GM23338 (cell line): ENCODE results near the gene CYB5A. TPM values are rescaled to one million over a fixed set of nuclear protein-coding genes. Genes with fewer than 3 reads are reported as not detected.

Source experiments
- ATAC-seq: fragments of 200-7000 bp; cut with Tn5 transposase; 3 replicates; pipeline ENCODE4 v1.9.1; 2020
- DNase-seq: peaks from one replicate; pipeline ENCODE4 v3.0.0-alpha.2; 2015; ENCODE audit warnings: low spot score
- H2AFZ ChIP-seq: fragments of 200-600 bp; sonication (generic); 2 replicates; pipeline ENCODE4 v1.8.0; 2016; ENCODE audit warnings: antibody characterized with exemption, mild to moderate bottlenecking, moderate library complexity
- H3F3A ChIP-seq: fragments of 200-600 bp; sonication (generic); replicated peaks from 2 replicates; pipeline ENCODE4 v1.8.0; 2017; ENCODE audit warnings: antibody characterized with exemption, mixed run types, low read depth
- H3K27ac ChIP-seq: fragments of 200-600 bp; sonication (generic); 2 replicates; pipeline ENCODE4 v1.6.1; 2016; ENCODE audit warnings: low read depth
- H3K27me3 ChIP-seq: fragments of 200-600 bp; sonication (generic); 2 replicates; pipeline ENCODE4 v1.8.0; 2016; ENCODE audit warnings: mild to moderate bottlenecking, mixed run types, moderate library complexity; ENCODE audit not compliant: insufficient read depth
- H3K36me3 ChIP-seq: fragments of 200-600 bp; sonication (generic); 2 replicates; pipeline ENCODE4 v1.8.0; 2016; ENCODE audit warnings: mild to moderate bottlenecking; ENCODE audit not compliant: insufficient read depth
- H3K4me1 ChIP-seq: fragments of 200-600 bp; sonication (generic); 2 replicates; pipeline ENCODE4 v1.8.0; 2016; ENCODE audit warnings: mild to moderate bottlenecking, moderate library complexity; ENCODE audit not compliant: insufficient read depth
- H3K4me2 ChIP-seq: fragments of 200-600 bp; sonication (generic); 2 replicates; pipeline ENCODE4 v1.7.1; 2017; ENCODE audit warnings: mixed run types
- H3K4me3 ChIP-seq: fragments of 200-600 bp; sonication (generic); 2 replicates; pipeline ENCODE4 v1.6.1; 2016; ENCODE audit warnings: mixed run types
- H3K79me2 ChIP-seq: fragments of 200-600 bp; sonication (generic); replicated peaks from 2 replicates; pipeline ENCODE4 v1.8.0; 2017; ENCODE audit warnings: mild to moderate bottlenecking; ENCODE audit not compliant: insufficient read depth
- H3K9me2 ChIP-seq: fragments of 200-600 bp; sonication (generic); 2 replicates; pipeline ENCODE4 v1.8.0; 2017; ENCODE audit not compliant: insufficient read depth
- H4K20me1 ChIP-seq: fragments of 200-600 bp; sonication (generic); replicated peaks from 2 replicates; pipeline ENCODE4 v1.8.0; 2017; ENCODE audit warnings: mild to moderate bottlenecking; ENCODE audit not compliant: insufficient read depth
- H3K27ac Mint-ChIP-seq: 2 replicates; pipeline ENCODE4 v1.8.0; 2020; ENCODE audit warnings: inconsistent platforms, mild to moderate bottlenecking, moderate library complexity, mixed read lengths
- H3K27me3 Mint-ChIP-seq: 3 replicates; pipeline ENCODE4 v1.8.0; 2022; ENCODE audit warnings: low read depth, mild to moderate bottlenecking, moderate library complexity, mixed read lengths, inconsistent platforms; ENCODE audit not compliant: insufficient read depth, poor library complexity
- H3K36me3 Mint-ChIP-seq: 3 replicates; pipeline ENCODE4 v1.8.0; 2021; ENCODE audit warnings: low read depth, mild to moderate bottlenecking, inconsistent platforms, moderate library complexity, mixed read lengths
- H3K4me1 Mint-ChIP-seq: 3 replicates; pipeline ENCODE4 v1.8.0; 2020; ENCODE audit warnings: mild to moderate bottlenecking, inconsistent platforms, mixed read lengths
- H3K4me3 Mint-ChIP-seq: 3 replicates; pipeline ENCODE4 v1.8.0; 2021; ENCODE audit warnings: moderate library complexity, mild to moderate bottlenecking, inconsistent platforms, mixed read lengths
- H3K9me3 Mint-ChIP-seq: 3 replicates; pipeline ENCODE4 v1.8.0; 2020; ENCODE audit warnings: moderate library complexity, mild to moderate bottlenecking, inconsistent platforms, mixed read lengths
- ETS1 ChIP-seq: IDR thresholded peaks from 2 replicates; pipeline ENCODE4 v1.6.1; 2016; ENCODE audit warnings: antibody characterized with exemption
- polyA plus RNA-seq: library from polyadenylated mRNA; unstranded; fragments of >200 nt; fragmentation: Nextera tagmentation; extraction: Ambion mirVana; gene quantifications from 2 replicates; pipeline ENCODE4 v1.2.1, GENCODE V29; 2016
- total RNA-seq: library from RNA; depleted of rRNA; stranded (reverse); fragments of >200 nt; shearing (Covaris generic); gene quantifications from 2 replicates; pipeline ENCODE4 v1.2.3, GENCODE V29; 2014
- TF ChIP-seq, protein P1 (sequence below): fragments of 250-450 bp; sonication (Bioruptor Pico); IDR thresholded peaks from 2 replicates; pipeline ENCODE4 v1.5.0; 2020; ENCODE audit warnings: mild to moderate bottlenecking, moderate library complexity
- TF ChIP-seq, protein P2 (sequence below), 2 experiments: fragments of 200-600 bp in 1 of 2; sonication (generic) in 1 of 2; conservative IDR thresholded peaks; 2 replicates each; pipeline versions ENCODE4 v1.5.1 to v1.6.1; 2016 to 2017; ENCODE audit warnings: antibody characterized with exemption in 2 of 2, low read depth in 2 of 2, mild to moderate bottlenecking in 2 of 2, moderate library complexity in 1 of 2

The CYB5A gene
- total and polyA plus RNA-seq, 2 experiments from 2014 or later, result 136 to 283 TPM

- TF ChIP-seq, protein P1, sequence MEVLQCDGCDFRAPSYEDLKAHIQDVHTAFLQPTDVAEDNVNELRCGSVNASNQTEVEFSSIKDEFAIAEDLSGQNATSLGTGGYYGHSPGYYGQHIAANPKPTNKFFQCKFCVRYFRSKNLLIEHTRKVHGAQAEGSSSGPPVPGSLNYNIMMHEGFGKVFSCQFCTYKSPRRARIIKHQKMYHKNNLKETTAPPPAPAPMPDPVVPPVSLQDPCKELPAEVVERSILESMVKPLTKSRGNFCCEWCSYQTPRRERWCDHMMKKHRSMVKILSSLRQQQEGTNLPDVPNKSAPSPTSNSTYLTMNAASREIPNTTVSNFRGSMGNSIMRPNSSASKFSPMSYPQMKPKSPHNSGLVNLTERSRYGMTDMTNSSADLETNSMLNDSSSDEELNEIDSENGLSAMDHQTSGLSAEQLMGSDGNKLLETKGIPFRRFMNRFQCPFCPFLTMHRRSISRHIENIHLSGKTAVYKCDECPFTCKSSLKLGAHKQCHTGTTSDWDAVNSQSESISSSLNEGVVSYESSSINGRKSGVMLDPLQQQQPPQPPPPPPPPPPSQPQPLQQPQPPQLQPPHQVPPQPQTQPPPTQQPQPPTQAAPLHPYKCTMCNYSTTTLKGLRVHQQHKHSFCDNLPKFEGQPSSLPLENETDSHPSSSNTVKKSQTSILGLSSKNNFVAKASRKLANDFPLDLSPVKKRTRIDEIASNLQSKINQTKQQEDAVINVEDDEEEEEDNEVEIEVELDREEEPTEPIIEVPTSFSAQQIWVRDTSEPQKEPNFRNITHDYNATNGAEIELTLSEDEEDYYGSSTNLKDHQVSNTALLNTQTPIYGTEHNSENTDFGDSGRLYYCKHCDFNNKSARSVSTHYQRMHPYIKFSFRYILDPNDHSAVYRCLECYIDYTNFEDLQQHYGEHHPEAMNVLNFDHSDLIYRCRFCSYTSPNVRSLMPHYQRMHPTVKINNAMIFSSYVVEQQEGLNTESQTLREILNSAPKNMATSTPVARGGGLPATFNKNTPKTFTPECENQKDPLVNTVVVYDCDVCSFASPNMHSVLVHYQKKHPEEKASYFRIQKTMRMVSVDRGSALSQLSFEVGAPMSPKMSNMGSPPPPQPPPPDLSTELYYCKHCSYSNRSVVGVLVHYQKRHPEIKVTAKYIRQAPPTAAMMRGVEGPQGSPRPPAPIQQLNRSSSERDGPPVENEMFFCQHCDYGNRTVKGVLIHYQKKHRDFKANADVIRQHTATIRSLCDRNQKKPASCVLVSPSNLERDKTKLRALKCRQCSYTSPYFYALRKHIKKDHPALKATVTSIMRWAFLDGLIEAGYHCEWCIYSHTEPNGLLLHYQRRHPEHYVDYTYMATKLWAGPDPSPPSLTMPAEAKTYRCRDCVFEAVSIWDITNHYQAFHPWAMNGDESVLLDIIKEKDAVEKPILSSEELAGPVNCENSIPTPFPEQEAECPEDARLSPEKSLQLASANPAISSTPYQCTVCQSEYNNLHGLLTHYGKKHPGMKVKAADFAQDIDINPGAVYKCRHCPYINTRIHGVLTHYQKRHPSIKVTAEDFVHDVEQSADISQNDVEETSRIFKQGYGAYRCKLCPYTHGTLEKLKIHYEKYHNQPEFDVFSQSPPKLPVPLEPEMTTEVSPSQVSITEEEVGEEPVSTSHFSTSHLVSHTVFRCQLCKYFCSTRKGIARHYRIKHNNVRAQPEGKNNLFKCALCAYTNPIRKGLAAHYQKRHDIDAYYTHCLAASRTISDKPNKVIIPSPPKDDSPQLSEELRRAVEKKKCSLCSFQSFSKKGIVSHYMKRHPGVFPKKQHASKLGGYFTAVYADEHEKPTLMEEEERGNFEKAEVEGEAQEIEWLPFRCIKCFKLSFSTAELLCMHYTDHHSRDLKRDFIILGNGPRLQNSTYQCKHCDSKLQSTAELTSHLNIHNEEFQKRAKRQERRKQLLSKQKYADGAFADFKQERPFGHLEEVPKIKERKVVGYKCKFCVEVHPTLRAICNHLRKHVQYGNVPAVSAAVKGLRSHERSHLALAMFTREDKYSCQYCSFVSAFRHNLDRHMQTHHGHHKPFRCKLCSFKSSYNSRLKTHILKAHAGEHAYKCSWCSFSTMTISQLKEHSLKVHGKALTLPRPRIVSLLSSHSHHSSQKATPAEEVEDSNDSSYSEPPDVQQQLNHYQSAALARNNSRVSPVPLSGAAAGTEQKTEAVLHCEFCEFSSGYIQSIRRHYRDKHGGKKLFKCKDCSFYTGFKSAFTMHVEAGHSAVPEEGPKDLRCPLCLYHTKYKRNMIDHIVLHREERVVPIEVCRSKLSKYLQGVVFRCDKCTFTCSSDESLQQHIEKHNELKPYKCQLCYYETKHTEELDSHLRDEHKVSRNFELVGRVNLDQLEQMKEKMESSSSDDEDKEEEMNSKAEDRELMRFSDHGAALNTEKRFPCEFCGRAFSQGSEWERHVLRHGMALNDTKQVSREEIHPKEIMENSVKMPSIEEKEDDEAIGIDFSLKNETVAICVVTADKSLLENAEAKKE (CRISPR knock-in tag), result no peak
These were observed 8.0 kb upstream of the CYB5A start (continued) for GRCh38 chr18:74299746-74300145.

DNA sequence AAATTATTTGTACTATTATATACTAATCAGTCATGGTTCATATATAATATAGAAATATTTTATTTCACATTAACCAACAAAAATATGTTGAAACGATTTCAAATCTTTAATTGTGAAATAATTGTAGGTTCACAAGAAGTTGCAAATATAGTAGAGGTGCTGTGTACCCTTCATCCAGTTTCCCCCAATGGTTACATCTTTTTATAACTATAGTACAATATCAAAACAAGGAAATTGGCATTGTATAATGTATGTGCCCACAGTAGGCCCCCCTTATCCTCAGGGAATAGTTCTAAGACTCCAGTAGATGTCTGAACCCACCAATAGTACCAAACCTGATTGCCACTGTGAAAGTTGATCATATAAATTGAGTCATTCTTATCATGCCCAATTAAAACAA is 7.4 kb upstream of the CYB5A start:
- Histone ChIP-seq H4K20me1 (no peaks in the 10 kb centered on the region), H3F3A (no peaks in the 10 kb centered on the region), H3K27me3 (no peaks in the 10 kb centered on the region), H3K79me2 (no peaks in the 10 kb centered on the region), H3K36me3 (0 out of 2 replicates have a peak, but pooled peaks cover 5% of the 10 kb centered on the region), H3K4me2 (no peak overlapping the region), H2AFZ (no peak overlapping the region), H3K27ac (no peak overlapping the region), H3K4me3 (no peak overlapping the region), H3K4me1 (no peaks in the 10 kb centered on the region), H3K9me2 (0 out of 2 replicates have a peak, but pooled peaks cover 4% of the 10 kb centered on the region)
- Mint-ChIP-seq H3K4me3 (no peak overlapping the region), H3K9me3 (peaks cover 13% of the 10 kb centered on the region; the same call in 2 of the 3 replicates), H3K36me3 (peaks cover 14% of the 10 kb centered on the region; the same call in 2 of the 3 replicates), H3K27me3 (peaks cover 2% of the 10 kb centered on the region), H3K4me1 (peaks cover 12% of the 10 kb centered on the region), H3K27ac (no peak overlapping the region)
- TF ChIP-seq, protein P2, sequence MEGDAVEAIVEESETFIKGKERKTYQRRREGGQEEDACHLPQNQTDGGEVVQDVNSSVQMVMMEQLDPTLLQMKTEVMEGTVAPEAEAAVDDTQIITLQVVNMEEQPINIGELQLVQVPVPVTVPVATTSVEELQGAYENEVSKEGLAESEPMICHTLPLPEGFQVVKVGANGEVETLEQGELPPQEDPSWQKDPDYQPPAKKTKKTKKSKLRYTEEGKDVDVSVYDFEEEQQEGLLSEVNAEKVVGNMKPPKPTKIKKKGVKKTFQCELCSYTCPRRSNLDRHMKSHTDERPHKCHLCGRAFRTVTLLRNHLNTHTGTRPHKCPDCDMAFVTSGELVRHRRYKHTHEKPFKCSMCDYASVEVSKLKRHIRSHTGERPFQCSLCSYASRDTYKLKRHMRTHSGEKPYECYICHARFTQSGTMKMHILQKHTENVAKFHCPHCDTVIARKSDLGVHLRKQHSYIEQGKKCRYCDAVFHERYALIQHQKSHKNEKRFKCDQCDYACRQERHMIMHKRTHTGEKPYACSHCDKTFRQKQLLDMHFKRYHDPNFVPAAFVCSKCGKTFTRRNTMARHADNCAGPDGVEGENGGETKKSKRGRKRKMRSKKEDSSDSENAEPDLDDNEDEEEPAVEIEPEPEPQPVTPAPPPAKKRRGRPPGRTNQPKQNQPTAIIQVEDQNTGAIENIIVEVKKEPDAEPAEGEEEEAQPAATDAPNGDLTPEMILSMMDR (conservative IDR thresholded peaks at IDR 0.05; ENCODE audit: low read depth in 2 of 2), result no peak
- no peak for TF ChIP-seq ETS1
- ATAC-seq (no peak), DNase-seq (no peak)
